GM19397 (cell line): ENCODE data around the gene PPP1R2B.
"Not testable (repeated sequence)": the region's sequence is repeated elsewhere in the genome, so short reads cannot be mapped to it uniquely, and the experiment has no call there.

Experiments
- ATAC-seq: cut with Tn5 transposase; IDR thresholded peaks from one replicate; pipeline ENCODE4 v1.9.1; 2021; ENCODE audit warnings: mild to moderate bottlenecking, moderate library complexity; ENCODE audit not compliant: unreplicated experiment

Gene PPP1R2B

GRCh38 chr5:156850206-156850751, at the start of gene PPP1R2B:
TSS of gene PPP1R2B (plus strand) at chr5:156850295. CDS start at chr5:156850563, 268 bp downstream.
- ATAC-seq: no peak

GRCh38 chr5:156800929-156801328, 49.2 kb upstream of the PPP1R2B start:
- no peak for ATAC-seq

GRCh38 chr5:156802501-156802900, 47.6 kb upstream of the PPP1R2B start:
- ATAC-seq: no peak

- ATAC-seq: no peak
These were observed 46.7 kb upstream of the PPP1R2B start for GRCh38 chr5:156803404-156803803.

GRCh38 chr5:156812959-156813358, 37.1 kb upstream of the PPP1R2B start:
- ATAC-seq: no peak

- ATAC-seq: no peak
These were observed 34.0 kb upstream of the PPP1R2B start for GRCh38 chr5:156815988-156816599.

- no peak for ATAC-seq
These were observed 30.6 kb upstream of the PPP1R2B start for GRCh38 chr5:156819537-156819936.

- ATAC-seq: no peak
These were observed 30.0 kb upstream of the PPP1R2B start for GRCh38 chr5:156819967-156820581.

- no peak for ATAC-seq
These were observed 25.9 kb upstream of the PPP1R2B start for GRCh38 chr5:156824241-156824640.

- no peak for ATAC-seq
These were observed 25.3 kb upstream of the PPP1R2B start for GRCh38 chr5:156824800-156825199.

- ATAC-seq: no peak
These were observed 24.4 kb upstream of the PPP1R2B start for GRCh38 chr5:156825688-156826087.

- ATAC-seq: no peak
These were observed 23.9 kb upstream of the PPP1R2B start for GRCh38 chr5:156826150-156826549.

- no peak for ATAC-seq
These were observed 15.2 kb upstream of the PPP1R2B start for GRCh38 chr5:156834916-156835315.

GRCh38 chr5:156835905-156836304, 14.2 kb upstream of the PPP1R2B start:
- no peak for ATAC-seq

- no peak for ATAC-seq
These were observed 13.2 kb upstream of the PPP1R2B start for GRCh38 chr5:156836846-156837245.

GRCh38 chr5:156838961-156839360, 11.1 kb upstream of the PPP1R2B start:
- ATAC-seq: no peak

GRCh38 chr5:156841737-156842136, 8.4 kb upstream of the PPP1R2B start:
- no peak for ATAC-seq

- no peak for ATAC-seq
These were observed 3.2 kb upstream of the PPP1R2B start for GRCh38 chr5:156846914-156847313.

GRCh38 chr5:156848447-156848846, 1.6 kb upstream of the PPP1R2B start:
- not testable (repeated sequence) for ATAC-seq

GRCh38 chr5:156851880-156852279, 1.8 kb downstream of the PPP1R2B start:
- no peak for ATAC-seq

GRCh38 chr5:156853055-156853454, 3.0 kb downstream of the PPP1R2B start:
- not testable (repeated sequence) for ATAC-seq

- no peak for ATAC-seq
These were observed 15.3 kb downstream of the PPP1R2B start for GRCh38 chr5:156865427-156865826.

GRCh38 chr5:156870498-156870839, 20.4 kb downstream of the PPP1R2B start:
- no peak for ATAC-seq
